ENCODE results near the gene CANT1. TPM values are rescaled to one million over a fixed set of nuclear protein-coding genes. Genes with fewer than 3 reads are reported as not detected.

CANT1 gene
- total RNA-seq, 1 experiment from 2014 or later, result 34.1 TPM

GRCh38 chr17:79014158-79014758 lies 4.7 kb upstream of the CANT1 start (continued):
- TF ChIP-seq E2F4 (CRISPR knock-in tag; IDR thresholded peaks at IDR 0.05; ENCODE audit: borderline replicate concordance, low read depth), result no peak

- POLR2A ChIA-PET, result no interaction called here
- Mint-ChIP-seq H3K27ac (no peak overlapping the region), H3K36me3 (peaks cover 26% of the 10 kb centered on the region), H3K9me3 (peaks cover 54% of the 10 kb centered on the region), H3K27me3 (ENCODE audit: low read depth) (peaks cover 70% of the 10 kb centered on the region), H3K4me3 (no peak overlapping the region), H3K4me1 (peaks cover 16% of the 10 kb centered on the region)
- DNase-seq (ENCODE audit: low spot score), result no peak
- CTCF ChIA-PET, result no interaction called here
- no peak for ATAC-seq
- no peak for TF ChIP-seq ATF3 (CRISPR knock-in tag; conservative IDR thresholded peaks at IDR 0.05)
- no peak for TF ChIP-seq ESRRA (CRISPR knock-in tag; IDR thresholded peaks at IDR 0.05; ENCODE audit: borderline replicate concordance)
- TF ChIP-seq ZNF281 (CRISPR knock-in tag; IDR thresholded peaks at IDR 0.05), result no peak
- TF ChIP-seq CREB1 (CRISPR knock-in tag; IDR thresholded peaks at IDR 0.05), result no peak
- TF ChIP-seq FOXP4 (CRISPR knock-in tag; IDR thresholded peaks at IDR 0.05), result no peak
- no peak for TF ChIP-seq AR (CRISPR knock-in tag; IDR thresholded peaks at IDR 0.05)
- TF ChIP-seq MLX (CRISPR knock-in tag; IDR thresholded peaks at IDR 0.05), result no peak
- TF ChIP-seq SOX15 (CRISPR knock-in tag; IDR thresholded peaks at IDR 0.05), result no peak
- no peak for TF ChIP-seq ZNF416 (CRISPR knock-in tag; IDR thresholded peaks at IDR 0.05)
- TF ChIP-seq JUN (CRISPR knock-in tag; IDR thresholded peaks at IDR 0.05), result no peak
- no peak for TF ChIP-seq ZNF121 (CRISPR knock-in tag; IDR thresholded peaks at IDR 0.05)
- TF ChIP-seq HMGA2 (CRISPR knock-in tag; IDR thresholded peaks at IDR 0.05), result no peak
- no peak for TF ChIP-seq TP53 (CRISPR knock-in tag; IDR thresholded peaks at IDR 0.05)
- no peak for TF ChIP-seq ZNF425 (CRISPR knock-in tag; conservative IDR thresholded peaks at IDR 0.05)
- TF ChIP-seq PRDM15 (CRISPR knock-in tag; IDR thresholded peaks at IDR 0.05), result no peak
- TF ChIP-seq ERG (CRISPR knock-in tag; IDR thresholded peaks at IDR 0.05), result no peak
Observed at GRCh38 chr17:79012563-79013134, 3.1 kb upstream of the CANT1 start.
